Neural cell (in vitro differentiated cells): ENCODE measurements around the gene BBOF1.

Source experiments
- CTCF ChIP-seq: fragments of 450-650 bp; IDR thresholded peaks from 2 replicates; pipeline ENCODE4 v1.5.1; 2014; ENCODE audit warnings: antibody characterized with exemption, mild to moderate bottlenecking, moderate library complexity; ENCODE audit not compliant: poor library complexity, severe bottlenecking
- EP300 ChIP-seq: fragments of 450-650 bp; conservative IDR thresholded peaks from 2 replicates; pipeline ENCODE4 v1.6.1; 2014; ENCODE audit warnings: antibody characterized with exemption, mild to moderate bottlenecking, moderate library complexity; ENCODE audit not compliant: poor library complexity, severe bottlenecking
- EZH2 ChIP-seq: fragments of 200-600, 300-800 bp; shearing (Covaris generic), sonication (generic); IDR thresholded peaks from 2 replicates; pipeline ENCODE4 v1.6.1; 2014; ENCODE audit warnings: antibody characterized with exemption, low read length, borderline replicate concordance, mild to moderate bottlenecking; ENCODE audit not compliant: insufficient read depth, poor library complexity, severe bottlenecking
- MXI1 ChIP-seq: fragments of 450-650 bp; conservative IDR thresholded peaks from 2 replicates; pipeline ENCODE4 v1.6.1; 2014; ENCODE audit warnings: antibody characterized with exemption, mild to moderate bottlenecking; ENCODE audit not compliant: poor library complexity, severe bottlenecking
- POLR2AphosphoS5 ChIP-seq: IDR thresholded peaks from 2 replicates; pipeline ENCODE4 v1.6.1; 2012
- RAD21 ChIP-seq: fragments of 450-650 bp; conservative IDR thresholded peaks from 2 replicates; pipeline ENCODE4 v1.6.1; 2014; ENCODE audit warnings: antibody characterized with exemption, mild to moderate bottlenecking, moderate library complexity
- REST ChIP-seq: IDR thresholded peaks from 2 replicates; pipeline ENCODE4 v1.6.1; 2012; ENCODE audit warnings: borderline replicate concordance
- SMC3 ChIP-seq: fragments of 450-650 bp; conservative IDR thresholded peaks from 2 replicates; pipeline ENCODE4 v1.6.1; 2014; ENCODE audit warnings: antibody characterized with exemption, mild to moderate bottlenecking, moderate library complexity; ENCODE audit not compliant: poor library complexity
- TAF1 ChIP-seq: IDR thresholded peaks from 2 replicates; pipeline ENCODE4 v1.6.1; 2012; ENCODE audit warnings: low read depth

- TF ChIP-seq POLR2AphosphoS5 (no peak), EP300 (no peak), CTCF (no peak), EZH2 (no peak), REST (no peak), SMC3 (no peak), MXI1 (no peak), RAD21 (no peak), TAF1 (no peak)
These were observed 26.4 kb downstream of the BBOF1 start for GRCh38 chr14:74045522-74045921.
